ENCODE measurements around the gene PPP1R12B. TPM values are rescaled to one million over a fixed set of nuclear protein-coding genes. Genes with fewer than 3 reads are reported as not detected.
A peak's percentile ranks its signal among the peaks of the same experiment; 100 is the strongest.
"Not testable (repeated sequence)": the region's sequence is repeated elsewhere in the genome, so short reads cannot be mapped to it uniquely, and the experiment has no call there.

The PPP1R12B gene
- total RNA-seq, 2 donors from 2014 or later: 420 to 821 TPM

- no peak overlapping the region for H3K4me3 ChIP-seq
- no peak for TF ChIP-seq CTCF (IDR thresholded peaks at IDR 0.05)
- no peak for DNase-seq (ENCODE audit: low spot score)
- no peak overlapping the region for H3K27ac ChIP-seq
- H3K4me1 ChIP-seq: peaks cover 0 to 29% of the 10 kb centered on the region in 2 donors
- H3K9me3 ChIP-seq: no peaks in the 10 kb centered on the region
- no peaks in the 10 kb centered on the region for H3K27me3 ChIP-seq
- peaks cover 2% of the 10 kb centered on the region for H3K36me3 ChIP-seq
Measured at GRCh38 chr1:202613571-202613970, 265.1 kb downstream of the PPP1R12B start.

- not testable (repeated sequence) for H3K4me3 ChIP-seq; DNase-seq (ENCODE audit: low spot score); H3K27me3 ChIP-seq; H3K9me3 ChIP-seq; H3K36me3 ChIP-seq
- TF ChIP-seq CTCF (IDR thresholded peaks at IDR 0.05): peak in 1 of 2 donors; percentile 40
- peaks cover 0 to 39% of the 10 kb centered on the region in 2 donors for H3K4me1 ChIP-seq
- H3K27ac ChIP-seq: peak overlapping the region; percentile 54 to 71
Measured at GRCh38 chr1:202614363-202615207, 266.1 kb downstream of the PPP1R12B start.

GRCh38 chr1:202615208-202615500 lies 266.7 kb downstream of the PPP1R12B start:
- not testable (repeated sequence) for H3K9me3 ChIP-seq; H3K4me3 ChIP-seq; H3K36me3 ChIP-seq; DNase-seq (ENCODE audit: low spot score); H3K27me3 ChIP-seq
- peak overlapping the region; percentile 54 to 71 for H3K27ac ChIP-seq
- H3K4me1 ChIP-seq: peaks cover 0 to 39% of the 10 kb centered on the region in 2 donors

- Histone ChIP-seq H3K27me3 (no peaks in the 10 kb centered on the region), H3K27ac (peak overlapping the region; percentile 54 to 71), H3K36me3 (no peaks in the 10 kb centered on the region), H3K4me1 (peaks cover 0 to 39% of the 10 kb centered on the region in 2 donors), H3K9me3 (no peaks in the 10 kb centered on the region), H3K4me3 (no peak overlapping the region)
- no peak for TF ChIP-seq CTCF (IDR thresholded peaks at IDR 0.05)
- DNase-seq (ENCODE audit: low spot score): no peak
Measured at GRCh38 chr1:202615501-202616354, 267.2 kb downstream of the PPP1R12B start.

GRCh38 chr1:202616355-202616915 lies 267.9 kb downstream of the PPP1R12B start:
- DNase-seq (ENCODE audit: low spot score): no peak
- TF ChIP-seq CTCF (IDR thresholded peaks at IDR 0.05): no peak
- H3K4me1 ChIP-seq: peaks cover 0 to 39% of the 10 kb centered on the region in 2 donors
- no peak overlapping the region for H3K4me3 ChIP-seq
- H3K27ac ChIP-seq: peak overlapping the region; percentile 54 to 71
- no peaks in the 10 kb centered on the region for H3K36me3 ChIP-seq
- H3K27me3 ChIP-seq: no peaks in the 10 kb centered on the region
- H3K9me3 ChIP-seq: no peaks in the 10 kb centered on the region

GRCh38 chr1:202619012-202619411 lies 270.5 kb downstream of the PPP1R12B start:
- not testable (repeated sequence) for DNase-seq (ENCODE audit: low spot score); H3K9me3 ChIP-seq; H3K27me3 ChIP-seq; H3K36me3 ChIP-seq
- Histone ChIP-seq H3K27ac (peak overlapping the region in 1 of 2 donors; percentile 65), H3K4me1 (peaks cover 0 to 55% of the 10 kb centered on the region in 2 donors), H3K4me3 (peak overlapping the region in 1 of 2 donors; percentile 9)

Measured in right atrium auricular region (tissue), 2 donors.